ENCODE measurements around the gene SLC32A1. TPM values are rescaled to one million over a fixed set of nuclear protein-coding genes. Genes with fewer than 3 reads are reported as not detected.

Gene SLC32A1
- total and polyA plus RNA-seq, 2 of the 4 experiments (the other 2 are of a cell fraction), result not detected

- H2BK15ac ChIP-seq (ENCODE audit: low read depth, low read length), result no peak overlapping the region
- dilution Hi-C loops (cut with HindIII; ENCODE audit: low sequenced_read_pairs, unreplicated experiment) (no loop called here), intact Hi-C loops (cut with micrococcal nuclease) (loop anchor here (5.0 kb wide), 1 partner anchor 123 kb away; no protein-coding TSS in a partner anchor), in situ Hi-C loops (cut with MboI; ENCODE audit: low sequenced_read_pairs) (loop anchor here (5.0 to 25.0 kb wide), 2 partner anchors 108 to 282 kb away; no protein-coding TSS in a partner anchor)
- no peak overlapping the region for H2BK5ac ChIP-seq (ENCODE audit: low read depth, low read length, poor library complexity, severe bottlenecking)
- no peak overlapping the region for H3K18ac ChIP-seq (ENCODE audit: low read depth, low read length)
- H3K4me1 ChIP-seq (ENCODE audit: control insufficient read depth, insufficient read depth, low read length), result no peaks in the 10 kb centered on the region
- no peak overlapping the region for H3K27ac ChIP-seq (ENCODE audit: insufficient read depth, low read length)
- H3K14ac ChIP-seq (replicated peaks; ENCODE audit: low read depth, low read length), result no peak overlapping the region
- no peak overlapping the region for H3K56ac ChIP-seq (ENCODE audit: extremely low read depth, insufficient read depth, low read length)
- no peak overlapping the region for H4K5ac ChIP-seq (ENCODE audit: low read depth, low read length)
- CTCF ChIA-PET, result no interaction called here
- peaks cover 18% of the 10 kb centered on the region for H3K36me3 ChIP-seq (ENCODE audit: control insufficient read depth, insufficient read depth, low read length)
- no peak overlapping the region for H2AK5ac ChIP-seq (ENCODE audit: low read depth, low read length)
- no peak overlapping the region for H3K4ac ChIP-seq (ENCODE audit: low read depth, low read length)
- no peak overlapping the region for H2BK120ac ChIP-seq (ENCODE audit: low read depth, low read length)
- peaks cover 3 to 6% of the 10 kb centered on the region in 2 experiments; a peak in 3 of 4 replicates for H3K79me1 ChIP-seq (ENCODE audit: low read depth in 1 of 2, low read length in 2 of 2)
- no peaks in the 10 kb centered on the region for H3K27me3 ChIP-seq (ENCODE audit: control insufficient read depth, insufficient read depth, low read length)
- no peak overlapping the region for H4K91ac ChIP-seq (ENCODE audit: insufficient read depth, low read depth, low read length)
- no peak for DNase-seq
- no peak overlapping the region for H2AFZ ChIP-seq (replicated peaks; ENCODE audit: low read length, poor library complexity)
- no peak for ATAC-seq (ENCODE audit: low read depth)
- H3K9me1 ChIP-seq (ENCODE audit: insufficient read depth, low read length), result no peaks in the 10 kb centered on the region
- no peak overlapping the region for H3K4me3 ChIP-seq (ENCODE audit: insufficient read depth, low read depth, low read length)
- no peak for TF ChIP-seq ELK1 (IDR thresholded peaks at IDR 0.05; ENCODE audit: borderline replicate concordance, low read depth, low read length)
- no peak for TF ChIP-seq RCOR1 (IDR thresholded peaks at IDR 0.05; ENCODE audit: insufficient replicate concordance, low read length)
- no peak for TF ChIP-seq MAFK (IDR thresholded peaks at IDR 0.05; ENCODE audit: low read depth, low read length)
- TF ChIP-seq CTCF (conservative IDR thresholded peaks at IDR 0.05; ENCODE audit: low read depth, low read length), result no peak
- no peak for TF ChIP-seq RFX5 (IDR thresholded peaks at IDR 0.05; ENCODE audit: low read depth, low read length)
- no peak for TF ChIP-seq CHD1 (IDR thresholded peaks at IDR 0.05; ENCODE audit: low read depth, low read length)
- no peak for TF ChIP-seq NFE2L2 (IDR thresholded peaks at IDR 0.05; ENCODE audit: low read depth, low read length)
- no peak for TF ChIP-seq CEBPB (IDR thresholded peaks at IDR 0.05; ENCODE audit: low read depth, low read length)
- no peak for TF ChIP-seq POLR2A (IDR thresholded peaks at IDR 0.05; ENCODE audit: low read depth, low read length)
- no peak for TF ChIP-seq BHLHE40 (IDR thresholded peaks at IDR 0.05; ENCODE audit: low read depth, low read length)
- no peak for TF ChIP-seq MAZ (IDR thresholded peaks at IDR 0.05; ENCODE audit: borderline replicate concordance, low read depth, low read length)
- TF ChIP-seq RAD21 (IDR thresholded peaks at IDR 0.05; ENCODE audit: low read length), result no peak
- no peak for TF ChIP-seq SMC3 (IDR thresholded peaks at IDR 0.05; ENCODE audit: low read depth, low read length)
- POLR2A ChIA-PET (ENCODE audit: unreplicated experiment), result no interaction called here
- H2BK20ac ChIP-seq (ENCODE audit: low read depth, low read length), result no peak overlapping the region
- no peak overlapping the region for H3K9ac ChIP-seq (ENCODE audit: low read depth, low read length)
- 100% methylated on average over 7 of the region's 13 CpGs; no CpG with 5 or more reads in 1 of the 2 experiments for WGBS, 2 experiments (ENCODE audit: extremely low coverage in 2 of 2, insufficient read length in 1 of 2)
- H4K8ac ChIP-seq (ENCODE audit: low read depth in 2 of 2, low read length in 2 of 2), result no peak overlapping the region
- no peak overlapping the region for H2AK9ac ChIP-seq (replicated peaks; ENCODE audit: low read depth, low read length, poor library complexity)
- no TSS peak for BruUV-seq (replicated peaks)
- H3K23ac ChIP-seq (ENCODE audit: low read depth, low read length), result no peak overlapping the region
- H4K20me1 ChIP-seq (ENCODE audit: insufficient read depth, low read length), result no peaks in the 10 kb centered on the region
- H3K9me3 ChIP-seq (ENCODE audit: control insufficient read depth, insufficient read depth, low read length), result no peaks in the 10 kb centered on the region
- no peak overlapping the region for H3K4me2 ChIP-seq (ENCODE audit: low read depth, low read length)
These were observed 30.6 kb downstream of the SLC32A1 start for GRCh38 chr20:38754924-38755323.

Data from IMR-90 (cell line).